Occipital lobe (tissue), 2 donors: ENCODE data around the gene EFCAB5. TPM values are rescaled to one million over a fixed set of nuclear protein-coding genes. Genes with fewer than 3 reads are reported as not detected.
"Not testable (repeated sequence)": the region's sequence is repeated elsewhere in the genome, so short reads cannot be mapped to it uniquely, and the experiment has no call there.

Experiments used
- DNase-seq: peaks from one replicate; lab custom pipeline; 2025; lab: John Stamatoyannopoulos, UW
- total RNA-seq: library from RNA; depleted of rRNA; stranded (reverse); fragments of >200 nt; gene quantifications from one replicate; pipeline ENCODE4 v1.2.3, GENCODE V29; 2014

Gene EFCAB5
- total RNA-seq, 1 donor from 2014 or later = 2.2 TPM

DNA sequence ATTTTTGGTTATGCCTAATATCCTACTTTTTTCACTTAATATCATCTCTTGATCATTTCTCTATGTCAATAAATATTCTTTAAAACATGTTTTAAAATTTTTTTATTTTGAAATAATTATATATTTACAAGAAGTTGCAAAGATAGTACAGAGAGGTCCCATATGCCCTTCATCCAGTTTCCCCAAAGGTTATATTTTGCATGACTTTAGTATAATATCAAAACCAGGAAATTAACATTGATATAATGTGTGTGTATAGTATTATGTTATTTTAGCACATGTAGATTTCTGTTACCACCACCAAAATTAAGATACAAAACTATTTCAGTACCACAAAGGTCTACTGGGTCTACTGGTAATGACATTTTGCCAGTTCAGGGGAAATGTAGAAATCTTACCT lies 60.7 kb downstream of the EFCAB5 start:
- no peak for DNase-seq

DNA sequence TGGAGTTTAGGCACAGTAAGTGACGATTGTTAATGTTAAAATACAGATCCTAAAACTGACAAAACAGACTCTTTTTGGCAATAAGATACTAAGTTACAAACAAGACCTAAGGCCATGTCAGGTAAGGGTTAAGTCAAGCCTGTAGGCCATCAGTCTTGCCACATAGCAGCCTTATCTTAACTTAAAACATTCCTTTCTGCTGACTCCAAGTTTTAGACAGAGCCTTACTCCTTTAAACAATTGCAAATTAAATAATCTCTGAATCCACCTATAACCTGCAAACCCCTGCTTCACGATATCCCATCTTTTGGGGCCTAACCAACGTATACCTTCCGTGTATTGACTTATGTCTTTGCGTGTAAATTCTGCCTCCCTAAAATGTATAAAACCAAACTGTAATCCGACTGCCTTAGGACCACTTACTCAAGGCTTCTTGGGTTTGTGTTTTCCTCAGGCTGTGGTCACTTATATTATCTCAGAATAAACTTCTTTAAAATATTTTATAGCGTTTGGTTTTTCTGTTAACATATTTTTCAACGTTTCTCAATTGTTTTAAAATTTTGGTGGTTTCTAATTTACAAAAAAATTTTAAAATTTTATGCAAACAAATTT lies 64.4 kb downstream of the EFCAB5 start:
- no peak for DNase-seq

DNA sequence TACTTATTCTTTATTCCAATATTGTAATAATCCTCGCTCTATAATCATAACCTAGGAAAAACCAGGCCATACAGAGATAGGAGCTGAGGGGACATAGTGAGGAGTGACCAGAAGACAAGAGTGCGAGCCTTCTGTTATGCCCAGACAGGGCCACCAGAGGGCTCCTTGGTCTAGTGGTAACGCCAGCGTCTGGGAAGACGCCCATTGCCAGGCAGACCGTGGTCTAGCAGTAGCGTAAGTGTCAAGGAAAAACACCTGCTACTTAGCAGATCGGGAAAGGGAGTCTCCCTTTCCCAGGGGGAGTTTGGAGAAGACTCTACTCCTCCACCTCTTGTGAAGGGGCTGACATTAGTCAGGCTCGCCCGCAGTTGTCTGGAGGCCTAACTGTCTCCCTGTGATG lies 70.5 kb downstream of the EFCAB5 start:
- DNase-seq = not testable (repeated sequence)

DNA sequence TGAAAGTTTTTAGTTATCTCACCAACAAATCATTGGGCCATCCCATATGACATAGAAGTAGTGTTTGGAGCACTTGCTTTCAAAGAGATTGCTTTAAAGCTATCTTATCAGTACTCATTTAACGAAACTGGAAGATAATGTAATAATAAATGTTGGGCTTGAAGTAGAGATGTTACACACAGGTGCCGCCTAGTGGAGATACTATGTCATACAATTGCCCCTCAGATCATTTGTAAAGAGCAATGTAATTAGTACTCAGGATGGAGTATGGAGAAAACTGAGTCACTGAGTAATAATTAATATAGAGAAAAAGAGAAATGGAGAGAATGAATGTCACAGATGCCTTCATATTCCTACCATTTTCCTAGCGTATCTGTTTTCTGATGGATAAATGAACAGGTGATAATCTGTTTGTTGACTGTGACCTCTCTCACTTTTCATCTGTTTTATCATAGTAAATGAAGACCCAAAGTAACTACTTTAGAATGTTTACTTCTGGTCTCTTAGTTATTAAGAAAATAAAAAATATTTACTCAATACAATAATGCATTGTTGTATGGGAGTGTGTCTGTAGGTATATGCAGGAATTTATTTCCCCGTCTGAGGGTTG lies 80.4 kb downstream of the EFCAB5 start:
- no peak for DNase-seq

DNA sequence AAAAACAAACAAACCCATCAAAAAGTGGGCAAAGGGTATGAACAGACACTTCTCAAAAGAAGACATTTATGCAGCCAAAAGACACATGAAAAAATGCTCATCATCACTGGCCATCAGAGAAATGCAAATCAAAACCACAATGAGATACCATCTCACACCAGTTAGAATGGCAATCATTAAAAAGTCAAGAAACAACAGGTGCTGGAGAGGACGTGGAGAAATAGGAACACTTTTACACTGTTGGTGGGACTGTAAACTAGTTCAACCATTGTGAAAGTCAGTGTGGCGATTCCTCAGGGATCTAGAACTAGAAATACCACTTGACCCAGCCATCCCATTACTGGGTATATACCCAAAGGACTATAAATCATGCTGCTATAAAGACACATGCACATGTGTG lies 83.9 kb downstream of the EFCAB5 start:
- not testable (repeated sequence) for DNase-seq

DNA sequence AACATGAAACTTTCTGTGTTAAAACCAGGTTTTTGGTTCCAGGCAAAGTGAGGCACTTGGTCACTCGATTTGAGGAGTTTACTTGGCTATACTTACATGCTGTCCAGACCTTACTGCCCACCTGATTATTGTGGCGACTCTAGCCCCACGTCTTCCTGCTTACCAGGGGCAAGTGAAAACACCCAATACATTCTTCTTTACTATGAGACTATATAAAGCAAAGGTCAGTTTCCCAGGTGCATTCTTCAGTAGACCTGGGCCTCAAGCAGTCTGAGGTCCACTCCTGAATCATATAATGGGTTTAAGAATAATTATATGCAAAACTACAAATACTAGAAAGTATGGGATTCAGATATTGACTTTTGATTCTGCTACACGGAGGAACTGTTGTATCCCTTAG lies 86.2 kb downstream of the EFCAB5 start:
- no peak for DNase-seq

DNA sequence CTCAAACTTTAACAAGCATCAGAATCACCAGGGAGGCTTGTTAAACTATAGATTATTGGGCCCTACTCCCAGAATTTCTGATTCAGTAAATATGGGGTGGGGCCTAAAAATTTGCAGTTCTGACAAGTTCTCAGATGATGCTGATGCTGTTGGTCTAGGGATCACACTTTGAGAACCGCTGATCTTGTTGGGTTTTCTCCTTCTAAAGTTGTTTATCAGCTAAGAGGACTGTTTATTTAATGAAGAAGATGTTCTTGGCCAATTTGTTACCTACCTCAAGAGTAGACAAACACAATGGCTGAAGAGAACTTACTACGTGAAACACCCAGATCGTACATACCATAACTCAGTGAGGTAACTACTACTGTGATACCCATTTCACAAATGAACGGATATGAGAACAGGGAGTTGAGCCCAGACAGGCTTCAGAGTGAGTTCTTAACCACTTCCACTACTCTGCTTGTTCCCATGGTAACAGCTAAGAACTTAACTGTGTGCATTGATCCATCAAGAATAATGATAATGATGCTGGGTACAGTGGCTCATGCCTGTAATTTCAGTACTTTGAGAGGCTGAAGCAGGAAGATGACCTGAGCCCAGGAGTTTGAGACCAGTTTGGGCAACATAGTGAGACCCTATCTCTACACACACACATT lies 89.9 kb downstream of the EFCAB5 start:
- DNase-seq = no peak

DNA sequence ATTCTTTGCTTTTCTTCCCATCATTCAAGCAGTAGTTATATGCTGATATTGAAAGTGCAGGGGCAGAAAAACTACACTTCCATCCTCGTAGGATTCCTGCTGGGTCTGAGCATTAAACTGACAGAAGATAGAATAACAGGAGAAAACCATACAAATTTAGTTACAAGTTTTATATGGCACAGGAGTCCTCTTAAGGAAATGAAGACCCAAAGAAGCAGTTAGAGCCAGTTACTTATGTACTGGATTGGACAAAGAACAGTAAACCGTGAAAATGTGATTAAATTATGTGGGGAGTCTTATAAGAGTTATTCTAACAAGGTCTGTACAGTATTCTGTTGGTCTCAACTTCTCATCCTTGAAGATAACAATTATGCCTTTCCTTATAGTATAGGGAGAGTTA lies 93.9 kb downstream of the EFCAB5 start:
- no peak for DNase-seq

DNA sequence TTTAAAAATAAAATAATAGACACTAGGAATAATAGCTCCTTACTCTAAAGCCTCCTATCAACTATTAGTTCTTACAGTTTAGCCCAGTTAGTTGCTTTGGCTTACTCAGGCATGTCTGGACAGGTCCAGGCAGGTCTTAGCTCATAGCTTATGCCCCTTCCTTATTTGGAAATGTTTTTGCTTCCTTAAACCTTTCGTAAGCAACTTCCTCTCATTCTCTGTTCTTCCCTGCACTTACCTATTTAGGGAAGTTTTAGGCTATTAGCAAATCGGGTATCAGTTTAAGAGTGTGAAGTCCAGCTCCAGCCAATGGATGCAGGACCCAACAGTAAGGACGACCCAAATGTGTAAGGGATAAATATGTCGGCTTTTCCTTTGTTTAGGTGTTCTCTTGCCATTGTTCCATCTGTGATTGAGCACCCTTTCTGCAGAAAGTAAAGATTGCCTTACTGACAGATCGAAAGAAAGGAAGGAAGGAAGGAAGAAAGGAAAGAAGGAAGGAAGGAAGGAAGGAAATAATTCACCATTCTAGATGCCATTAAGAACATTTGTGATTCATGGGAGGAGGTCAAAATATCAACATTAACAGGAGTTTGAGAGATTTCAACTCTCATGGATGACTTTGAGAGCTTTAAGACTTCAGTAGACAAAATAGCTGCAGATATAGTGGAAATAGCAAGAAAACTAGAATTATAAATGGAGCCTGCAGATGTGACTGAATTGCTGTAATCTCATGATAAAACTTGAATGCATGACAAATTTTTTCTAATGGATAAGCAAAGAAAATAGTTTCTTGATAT lies 99.5 kb downstream of the EFCAB5 start:
- not testable (repeated sequence) for DNase-seq

DNA sequence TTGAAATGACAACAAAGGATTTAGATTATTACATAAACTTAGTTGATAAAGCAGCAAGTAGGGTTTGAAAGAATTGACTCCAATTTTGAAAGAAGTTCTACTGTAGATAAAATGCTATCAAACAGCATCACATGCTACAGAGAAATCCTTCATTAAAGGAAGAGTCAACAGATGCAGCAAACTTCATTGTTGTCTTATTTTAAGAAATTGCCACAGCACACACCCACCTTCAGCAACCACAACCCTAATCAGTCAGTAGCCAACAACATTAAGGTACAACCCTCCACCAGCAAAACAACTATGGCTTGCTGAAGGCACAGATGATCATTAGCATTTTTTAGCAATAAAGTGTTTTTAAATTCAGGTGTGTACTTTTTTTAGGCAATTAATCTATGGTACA lies 100.1 kb downstream of the EFCAB5 start:
- no peak for DNase-seq

DNA sequence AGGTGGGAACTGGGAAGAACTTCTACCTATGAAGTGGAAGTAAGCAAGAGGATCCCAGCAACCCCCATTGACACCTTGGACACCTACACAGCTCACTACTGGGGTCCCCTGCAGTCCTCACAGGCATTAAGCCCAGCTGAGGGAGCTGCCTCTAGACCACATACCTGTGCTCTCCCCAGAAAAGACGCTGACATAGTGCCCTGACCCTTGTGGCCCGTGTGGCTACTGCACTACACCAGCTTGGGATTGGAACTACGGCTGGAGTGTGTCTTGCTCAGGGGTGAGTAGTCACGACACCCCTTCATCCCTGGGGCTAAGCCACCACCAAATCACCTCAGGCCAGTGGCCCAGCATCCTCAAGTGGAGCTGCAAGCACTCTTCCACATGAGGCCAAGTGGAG lies 120.9 kb downstream of the EFCAB5 start:
- DNase-seq = no peak

DNA sequence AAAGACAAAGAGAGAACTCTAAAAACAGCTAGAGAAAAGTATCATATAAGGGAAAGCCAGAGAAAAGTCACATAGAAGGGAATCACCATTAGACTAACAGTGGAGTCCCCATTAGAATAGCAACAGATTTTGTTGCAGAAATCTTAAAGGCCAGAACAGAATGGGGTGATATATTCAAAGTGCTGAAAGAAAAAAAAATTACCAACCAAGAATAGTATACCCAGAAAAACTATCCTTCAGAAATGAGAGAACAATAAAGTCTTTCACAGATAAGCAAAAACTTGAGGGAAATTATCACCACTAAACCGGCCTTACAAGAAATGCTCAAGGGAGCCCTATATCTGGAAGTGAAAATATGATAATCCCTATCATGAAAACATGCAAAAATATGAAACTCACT lies 123.3 kb downstream of the EFCAB5 start:
- no peak for DNase-seq

DNA sequence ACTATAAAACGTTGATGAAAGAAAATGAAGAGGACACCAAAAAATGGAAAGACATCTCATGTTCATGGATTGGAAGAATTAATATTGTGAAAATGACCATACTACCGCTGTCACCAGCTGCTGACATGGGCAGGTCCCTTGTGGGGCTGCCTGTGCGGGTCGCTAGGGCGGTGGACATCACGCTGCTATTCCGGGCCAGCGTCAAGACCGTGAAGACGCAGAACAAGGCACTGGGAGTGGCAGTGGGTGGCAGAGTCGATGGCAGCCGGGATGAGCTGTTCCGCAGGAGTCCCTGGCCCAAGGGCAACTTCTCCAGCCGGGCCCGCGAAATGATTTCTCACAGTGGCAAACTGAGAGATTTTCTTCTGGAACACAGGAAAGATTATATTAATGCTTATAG lies 127.0 kb downstream of the EFCAB5 start:
- no peak for DNase-seq

DNA sequence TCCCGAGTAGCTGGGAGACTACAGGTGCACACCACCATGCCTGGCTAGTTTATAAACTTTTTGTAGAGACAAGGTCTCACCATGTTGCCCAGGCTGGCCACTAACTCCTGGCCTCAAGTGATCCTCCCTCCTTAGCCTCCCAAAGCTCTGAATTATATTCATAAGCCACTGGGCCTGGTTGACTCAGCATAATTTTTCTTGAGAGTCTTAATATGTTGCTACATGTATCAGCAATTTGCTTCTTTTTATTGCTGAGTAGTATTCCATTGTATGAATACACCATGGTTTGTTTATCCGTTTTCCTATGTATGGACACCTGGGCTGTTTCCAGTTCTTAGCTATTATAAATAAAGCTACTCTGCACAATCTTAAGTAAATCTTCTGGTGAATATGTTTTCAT lies 132.8 kb downstream of the EFCAB5 start:
- no peak for DNase-seq

DNA sequence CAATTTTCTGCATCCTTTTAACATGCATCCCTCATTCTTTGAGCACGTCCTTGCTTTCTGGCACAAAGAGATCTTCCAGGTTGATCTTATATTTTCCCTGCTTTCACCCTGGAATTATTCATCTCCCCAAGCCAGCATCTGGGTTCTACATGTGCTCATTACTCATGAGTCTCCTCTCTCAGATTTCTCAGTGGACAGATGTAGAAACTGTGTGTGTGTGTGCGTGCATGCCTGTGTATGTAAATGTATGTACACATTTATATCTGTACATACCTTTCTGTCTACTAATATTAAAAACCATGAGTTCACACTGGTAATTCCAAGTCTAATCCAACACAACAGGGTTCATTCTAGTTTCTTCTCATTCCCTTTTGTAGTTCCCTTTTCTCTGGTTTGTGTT lies 133.3 kb downstream of the EFCAB5 start:
- no peak for DNase-seq

DNA sequence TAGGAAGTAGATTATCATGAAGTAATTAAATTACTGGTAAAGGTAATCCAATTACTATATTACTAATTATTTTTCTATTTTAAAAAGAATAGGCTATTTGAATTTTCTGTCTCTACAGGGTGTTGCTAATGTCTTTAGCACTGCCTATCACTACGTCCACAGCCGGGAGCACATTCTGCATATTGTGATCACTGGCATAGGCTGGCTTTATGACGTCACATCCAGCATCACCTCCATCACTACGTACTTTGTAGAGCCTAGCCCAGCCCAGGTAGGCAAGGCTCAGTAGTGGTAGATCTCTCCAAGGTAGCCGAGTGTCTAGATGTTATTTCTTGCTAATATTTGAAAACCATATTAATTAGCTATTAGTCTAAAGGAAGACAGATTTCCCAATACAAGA lies 141.3 kb downstream of the EFCAB5 start:
- DNase-seq = no peak

DNA sequence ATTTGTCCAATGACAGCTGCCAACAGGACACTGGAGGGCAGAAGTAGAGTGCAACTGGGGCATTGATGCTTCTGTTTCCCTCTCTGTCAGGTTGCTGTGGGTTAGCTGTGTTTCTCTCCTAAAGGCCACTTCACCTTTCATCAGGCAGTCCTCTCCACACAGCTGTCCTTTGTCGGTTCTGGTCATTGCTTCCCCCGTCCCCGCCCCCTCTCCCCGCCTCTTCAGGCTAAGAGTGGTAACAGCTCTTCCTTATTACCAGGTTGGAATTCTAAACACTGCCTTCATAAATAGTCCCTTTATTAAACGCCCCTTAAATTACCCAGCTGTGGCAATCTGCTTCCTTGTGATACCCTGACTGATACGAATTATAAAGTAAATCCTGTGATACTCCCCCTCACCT lies 143.4 kb downstream of the EFCAB5 start:
- DNase-seq = no peak

DNA sequence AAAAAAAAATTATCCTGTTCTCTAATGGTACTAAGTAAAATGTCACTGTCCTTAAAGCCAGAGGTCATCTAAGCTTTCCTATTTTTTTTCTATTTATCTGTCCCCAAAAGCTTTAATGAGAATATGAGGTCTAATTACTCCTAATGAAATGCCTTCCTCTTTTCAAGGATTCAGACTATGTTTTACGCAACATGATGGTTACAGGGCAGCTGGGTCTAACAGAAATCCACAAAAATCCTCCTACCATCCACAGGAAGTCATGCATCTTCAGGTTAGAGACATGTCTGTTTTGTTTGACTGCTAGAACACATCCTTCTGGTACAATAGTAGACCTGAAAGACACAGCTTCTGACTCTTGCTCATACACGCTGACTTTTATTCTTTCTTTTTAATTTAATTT lies 145.5 kb downstream of the EFCAB5 start:
- DNase-seq = no peak

DNA sequence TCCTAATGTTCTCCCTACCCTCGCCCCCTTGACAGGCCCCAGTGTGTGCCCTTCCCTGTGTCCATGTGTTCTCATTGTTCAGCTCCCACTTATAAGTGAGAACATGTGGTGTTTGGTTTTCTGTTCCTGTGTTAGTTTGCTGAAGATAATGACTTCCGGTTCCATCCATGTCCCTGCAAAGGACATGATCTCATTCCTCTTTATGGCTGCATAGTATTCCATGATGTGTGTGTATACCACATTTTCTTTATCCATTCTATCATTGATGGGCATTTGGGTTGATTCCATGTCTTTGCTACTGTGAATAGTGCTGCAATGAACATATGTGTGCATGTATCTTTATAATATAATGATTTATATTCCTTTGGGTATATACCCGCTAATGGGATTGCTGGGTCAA lies 146.0 kb downstream of the EFCAB5 start:
- not testable (repeated sequence) for DNase-seq

DNA sequence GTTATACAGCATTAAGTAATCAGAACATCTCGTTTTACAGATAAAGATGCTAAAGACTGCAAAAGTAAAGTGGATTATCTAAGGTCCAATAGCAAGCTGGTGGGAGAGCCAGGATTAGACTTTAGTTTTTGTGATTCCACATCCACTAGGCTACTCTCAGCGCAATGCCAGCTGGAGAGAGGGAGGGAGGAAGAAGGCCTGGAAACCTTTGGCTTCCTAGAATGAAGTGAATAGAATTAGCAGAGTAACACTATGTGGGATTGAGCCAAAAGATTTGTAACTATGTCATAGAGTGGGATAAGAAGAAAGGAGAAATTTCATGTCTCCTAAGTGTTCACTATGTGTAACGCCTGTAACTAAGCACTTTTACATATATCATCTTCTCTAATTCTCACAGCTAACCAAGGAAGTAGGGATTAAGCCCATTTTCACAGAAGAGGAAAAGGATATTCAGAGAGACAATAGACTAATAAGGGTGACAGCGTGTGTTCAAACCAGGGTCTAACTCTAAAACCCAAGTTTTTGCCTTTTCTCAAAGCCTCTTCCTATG lies 149.8 kb downstream of the EFCAB5 start:
- DNase-seq = no peak

DNA sequence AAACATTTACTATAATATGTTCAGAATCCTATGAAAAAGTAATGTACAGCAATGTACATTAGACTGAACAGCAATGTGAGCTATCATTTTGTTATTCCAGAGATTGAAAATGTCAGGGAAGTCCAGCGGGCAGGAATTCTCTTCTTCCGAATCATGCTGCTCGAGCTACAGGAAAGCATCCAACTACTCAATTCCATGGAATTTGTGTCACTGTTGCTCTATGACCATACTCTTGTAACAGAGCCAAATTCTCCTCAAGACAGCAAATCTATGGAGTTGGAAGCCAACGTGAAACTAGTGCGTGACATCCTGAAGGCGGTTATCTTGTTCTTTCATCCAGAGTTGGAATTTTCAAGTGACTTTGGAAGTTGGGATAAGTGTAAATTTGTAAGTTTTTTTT lies 150.3 kb downstream of the EFCAB5 start:
- DNase-seq = no peak

DNA sequence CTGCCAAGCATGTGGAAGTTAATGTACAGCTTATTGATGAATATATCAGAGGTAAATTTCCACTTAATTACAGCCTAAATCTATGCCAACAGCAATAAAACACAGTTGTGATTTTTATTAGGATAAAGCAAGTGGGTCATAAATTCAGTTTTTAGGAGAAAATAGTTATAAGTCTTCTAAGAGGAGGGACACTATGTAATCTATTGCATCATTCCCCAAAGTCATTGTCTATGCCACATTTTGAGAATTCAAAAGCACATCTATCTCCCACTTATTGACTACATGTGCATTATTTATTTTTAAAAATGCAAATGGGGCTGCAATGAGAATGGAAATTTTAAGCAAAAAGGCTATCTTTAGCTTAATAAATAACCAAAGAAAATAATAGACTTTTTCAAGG lies 151.5 kb downstream of the EFCAB5 start:
- DNase-seq = no peak
